WTC11 (cell line): ENCODE measurements around the gene METTL4. TPM values are rescaled to one million over a fixed set of nuclear protein-coding genes. Genes with fewer than 3 reads are reported as not detected.

ENCODE experiments used
- ATAC-seq: fragments of 200-7000 bp; cut with Tn5 transposase; 2 replicates; pipeline ENCODE4 v1.10.0; 2021; ENCODE audit warnings: mild to moderate bottlenecking, moderate library complexity
- CTCF ChIA-PET: fragments of 300-600 bp; sonication (Branson Sonifier 250); formaldehyde crosslinking; loops from one replicate; lab custom pipeline; 2021; ENCODE audit warnings: antibody characterized with exemption; lab: Charles Lee
- POLR2A ChIA-PET: fragments of 350-600 bp; sonication (Branson Sonifier 250); formaldehyde crosslinking; loops from one replicate; lab custom pipeline; 2021; ENCODE audit warnings: antibody characterized with exemption; lab: Charles Lee
- DNase-seq: peaks from one replicate; pipeline ENCODE4 v3.0.0; 2021; ENCODE audit warnings: low spot score
- H3K27ac Mint-ChIP-seq: 2 replicates; pipeline ENCODE4 v1.8.0; 2021; ENCODE audit warnings: mixed read lengths
- H3K27me3 Mint-ChIP-seq: 2 replicates; pipeline ENCODE4 v1.8.0; 2021; ENCODE audit warnings: low read depth, mild to moderate bottlenecking, moderate library complexity, mixed read lengths
- H3K36me3 Mint-ChIP-seq: 2 replicates; pipeline ENCODE4 v1.8.0; 2021; ENCODE audit warnings: mixed read lengths
- H3K4me1 Mint-ChIP-seq: 2 replicates; pipeline ENCODE4 v1.8.0; 2022; ENCODE audit warnings: mixed read lengths
- H3K4me3 Mint-ChIP-seq: 2 replicates; pipeline ENCODE4 v1.8.0; 2021; ENCODE audit warnings: mild to moderate bottlenecking, moderate library complexity, mixed read lengths
- H3K9me3 Mint-ChIP-seq: 2 replicates; pipeline ENCODE4 v1.8.0; 2021; ENCODE audit warnings: mixed read lengths
- GTF2I ChIP-seq: fragments of 250-450 bp; sonication (Bioruptor Pico); conservative IDR thresholded peaks from 2 replicates; pipeline ENCODE4 v1.4.0; 2021; ENCODE audit warnings: mild to moderate bottlenecking
- NFATC4 ChIP-seq: fragments of 250-450 bp; sonication (Bioruptor Pico); IDR thresholded peaks from 2 replicates; pipeline ENCODE4 v1.9.0; 2021; ENCODE audit warnings: mild to moderate bottlenecking
- OVOL2 ChIP-seq: fragments of 250-450 bp; sonication (Bioruptor Pico); IDR thresholded peaks from 2 replicates; pipeline ENCODE4 v1.9.0; 2021; ENCODE audit warnings: mild to moderate bottlenecking, borderline replicate concordance
- RORB ChIP-seq: fragments of 250-450 bp; sonication (Bioruptor Pico); IDR thresholded peaks from 2 replicates; pipeline ENCODE4 v1.9.0; 2021; ENCODE audit warnings: mild to moderate bottlenecking
- ZNF317 ChIP-seq: sonication (generic); formaldehyde crosslinking; IDR thresholded peaks from 2 replicates; pipeline ENCODE4 v1.8.1; 2023; ENCODE audit warnings: low read depth, mild to moderate bottlenecking, moderate library complexity, missing genetic modification reagents, borderline replicate concordance
- ZNF416 ChIP-seq: fragments of 250-450 bp; sonication (Bioruptor Pico); IDR thresholded peaks from 2 replicates; pipeline ENCODE4 v1.9.0; 2021; ENCODE audit warnings: mild to moderate bottlenecking, inconsistent platforms
- total RNA-seq: library from RNA; stranded (reverse); gene quantifications from 3 replicates; pipeline ENCODE4 v1.2.3, GENCODE V29; 2021
- TF ChIP-seq, protein P1 (sequence below): sonication (generic); formaldehyde crosslinking; IDR thresholded peaks from 2 replicates; pipeline ENCODE4 v1.8.0; 2022; ENCODE audit warnings: mild to moderate bottlenecking, missing genetic modification reagents
- TF ChIP-seq, protein P2 (sequence below): sonication (generic); formaldehyde crosslinking; IDR thresholded peaks from 2 replicates; pipeline ENCODE4 v1.8.0; 2023; ENCODE audit warnings: mild to moderate bottlenecking, missing genetic modification reagents
- TF ChIP-seq, protein P3 (sequence below): sonication (generic); formaldehyde crosslinking; IDR thresholded peaks from 2 replicates; pipeline ENCODE4 v1.8.1; 2023; ENCODE audit warnings: mild to moderate bottlenecking, missing genetic modification reagents, borderline replicate concordance
- TF ChIP-seq, protein P4 (sequence below): sonication (generic); formaldehyde crosslinking; IDR thresholded peaks from 2 replicates; pipeline ENCODE4 v1.8.1; 2023; ENCODE audit warnings: mild to moderate bottlenecking, missing genetic modification reagents
- TF ChIP-seq, protein P5 (sequence below): sonication (generic); formaldehyde crosslinking; IDR thresholded peaks from 2 replicates; pipeline ENCODE4 v1.8.0; 2023; ENCODE audit warnings: missing genetic modification reagents, mild to moderate bottlenecking, borderline replicate concordance
- TF ChIP-seq, protein P6 (sequence below): fragments of 200-600 bp; IDR thresholded peaks from 2 replicates; pipeline ENCODE4 v1.8.0; 2022; ENCODE audit warnings: antibody characterized with exemption
- TF ChIP-seq, protein P7 (sequence below): fragments of 250-450 bp; sonication (Bioruptor Pico); IDR thresholded peaks from 2 replicates; pipeline ENCODE4 v2.1.2; 2022; ENCODE audit warnings: mild to moderate bottlenecking, moderate library complexity

Gene METTL4
- total RNA-seq, 1 experiment from 2014 or later = 9.8 TPM

DNA sequence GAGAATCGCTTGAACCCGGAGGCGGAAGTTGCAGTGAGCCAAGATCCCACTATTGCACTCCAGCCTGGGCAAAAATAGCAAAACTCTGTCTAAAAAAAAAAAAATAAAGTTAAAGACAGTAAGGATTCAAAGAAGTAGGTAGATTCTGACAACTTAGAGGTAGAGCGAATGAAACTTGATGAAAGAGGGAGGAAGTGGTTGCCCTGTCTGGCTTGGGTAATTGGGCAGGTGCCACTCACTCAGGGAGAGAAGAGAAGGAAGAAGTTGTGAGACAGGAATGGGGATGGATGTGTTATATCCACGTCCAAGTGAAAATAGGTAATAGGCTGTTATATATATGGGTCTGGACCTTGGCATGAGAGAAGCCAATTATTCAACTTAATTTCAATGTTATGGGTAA, 26.3 kb upstream of the METTL4 start:
- ChIA-PET POLR2A (no interaction called here), CTCF (no interaction called here)
- H3K27me3 Mint-ChIP-seq = no peaks in the 10 kb centered on the region
- H3K36me3 Mint-ChIP-seq = peaks cover 57% of the 10 kb centered on the region
- no peak overlapping the region for H3K27ac Mint-ChIP-seq
- ATAC-seq = no peak
- no peaks in the 10 kb centered on the region for H3K4me1 Mint-ChIP-seq
- TF ChIP-seq, protein P1, sequence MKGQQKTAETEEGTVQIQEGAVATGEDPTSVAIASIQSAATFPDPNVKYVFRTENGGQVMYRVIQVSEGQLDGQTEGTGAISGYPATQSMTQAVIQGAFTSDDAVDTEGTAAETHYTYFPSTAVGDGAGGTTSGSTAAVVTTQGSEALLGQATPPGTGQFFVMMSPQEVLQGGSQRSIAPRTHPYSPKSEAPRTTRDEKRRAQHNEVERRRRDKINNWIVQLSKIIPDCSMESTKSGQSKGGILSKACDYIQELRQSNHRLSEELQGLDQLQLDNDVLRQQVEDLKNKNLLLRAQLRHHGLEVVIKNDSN (CRISPR knock-in tag) = no peak
- TF ChIP-seq ZNF317 (CRISPR knock-in tag) (no peak), ZNF416 (no peak)
- TF ChIP-seq, protein P2, sequence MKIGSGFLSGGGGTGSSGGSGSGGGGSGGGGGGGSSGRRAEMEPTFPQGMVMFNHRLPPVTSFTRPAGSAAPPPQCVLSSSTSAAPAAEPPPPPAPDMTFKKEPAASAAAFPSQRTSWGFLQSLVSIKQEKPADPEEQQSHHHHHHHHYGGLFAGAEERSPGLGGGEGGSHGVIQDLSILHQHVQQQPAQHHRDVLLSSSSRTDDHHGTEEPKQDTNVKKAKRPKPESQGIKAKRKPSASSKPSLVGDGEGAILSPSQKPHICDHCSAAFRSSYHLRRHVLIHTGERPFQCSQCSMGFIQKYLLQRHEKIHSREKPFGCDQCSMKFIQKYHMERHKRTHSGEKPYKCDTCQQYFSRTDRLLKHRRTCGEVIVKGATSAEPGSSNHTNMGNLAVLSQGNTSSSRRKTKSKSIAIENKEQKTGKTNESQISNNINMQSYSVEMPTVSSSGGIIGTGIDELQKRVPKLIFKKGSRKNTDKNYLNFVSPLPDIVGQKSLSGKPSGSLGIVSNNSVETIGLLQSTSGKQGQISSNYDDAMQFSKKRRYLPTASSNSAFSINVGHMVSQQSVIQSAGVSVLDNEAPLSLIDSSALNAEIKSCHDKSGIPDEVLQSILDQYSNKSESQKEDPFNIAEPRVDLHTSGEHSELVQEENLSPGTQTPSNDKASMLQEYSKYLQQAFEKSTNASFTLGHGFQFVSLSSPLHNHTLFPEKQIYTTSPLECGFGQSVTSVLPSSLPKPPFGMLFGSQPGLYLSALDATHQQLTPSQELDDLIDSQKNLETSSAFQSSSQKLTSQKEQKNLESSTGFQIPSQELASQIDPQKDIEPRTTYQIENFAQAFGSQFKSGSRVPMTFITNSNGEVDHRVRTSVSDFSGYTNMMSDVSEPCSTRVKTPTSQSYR (CRISPR knock-in tag) = no peak
- TF ChIP-seq, protein P3, sequence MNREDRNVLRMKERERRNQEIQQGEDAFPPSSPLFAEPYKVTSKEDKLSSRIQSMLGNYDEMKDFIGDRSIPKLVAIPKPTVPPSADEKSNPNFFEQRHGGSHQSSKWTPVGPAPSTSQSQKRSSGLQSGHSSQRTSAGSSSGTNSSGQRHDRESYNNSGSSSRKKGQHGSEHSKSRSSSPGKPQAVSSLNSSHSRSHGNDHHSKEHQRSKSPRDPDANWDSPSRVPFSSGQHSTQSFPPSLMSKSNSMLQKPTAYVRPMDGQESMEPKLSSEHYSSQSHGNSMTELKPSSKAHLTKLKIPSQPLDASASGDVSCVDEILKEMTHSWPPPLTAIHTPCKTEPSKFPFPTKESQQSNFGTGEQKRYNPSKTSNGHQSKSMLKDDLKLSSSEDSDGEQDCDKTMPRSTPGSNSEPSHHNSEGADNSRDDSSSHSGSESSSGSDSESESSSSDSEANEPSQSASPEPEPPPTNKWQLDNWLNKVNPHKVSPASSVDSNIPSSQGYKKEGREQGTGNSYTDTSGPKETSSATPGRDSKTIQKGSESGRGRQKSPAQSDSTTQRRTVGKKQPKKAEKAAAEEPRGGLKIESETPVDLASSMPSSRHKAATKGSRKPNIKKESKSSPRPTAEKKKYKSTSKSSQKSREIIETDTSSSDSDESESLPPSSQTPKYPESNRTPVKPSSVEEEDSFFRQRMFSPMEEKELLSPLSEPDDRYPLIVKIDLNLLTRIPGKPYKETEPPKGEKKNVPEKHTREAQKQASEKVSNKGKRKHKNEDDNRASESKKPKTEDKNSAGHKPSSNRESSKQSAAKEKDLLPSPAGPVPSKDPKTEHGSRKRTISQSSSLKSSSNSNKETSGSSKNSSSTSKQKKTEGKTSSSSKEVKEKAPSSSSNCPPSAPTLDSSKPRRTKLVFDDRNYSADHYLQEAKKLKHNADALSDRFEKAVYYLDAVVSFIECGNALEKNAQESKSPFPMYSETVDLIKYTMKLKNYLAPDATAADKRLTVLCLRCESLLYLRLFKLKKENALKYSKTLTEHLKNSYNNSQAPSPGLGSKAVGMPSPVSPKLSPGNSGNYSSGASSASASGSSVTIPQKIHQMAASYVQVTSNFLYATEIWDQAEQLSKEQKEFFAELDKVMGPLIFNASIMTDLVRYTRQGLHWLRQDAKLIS = no peak
- TF ChIP-seq, protein P4, sequence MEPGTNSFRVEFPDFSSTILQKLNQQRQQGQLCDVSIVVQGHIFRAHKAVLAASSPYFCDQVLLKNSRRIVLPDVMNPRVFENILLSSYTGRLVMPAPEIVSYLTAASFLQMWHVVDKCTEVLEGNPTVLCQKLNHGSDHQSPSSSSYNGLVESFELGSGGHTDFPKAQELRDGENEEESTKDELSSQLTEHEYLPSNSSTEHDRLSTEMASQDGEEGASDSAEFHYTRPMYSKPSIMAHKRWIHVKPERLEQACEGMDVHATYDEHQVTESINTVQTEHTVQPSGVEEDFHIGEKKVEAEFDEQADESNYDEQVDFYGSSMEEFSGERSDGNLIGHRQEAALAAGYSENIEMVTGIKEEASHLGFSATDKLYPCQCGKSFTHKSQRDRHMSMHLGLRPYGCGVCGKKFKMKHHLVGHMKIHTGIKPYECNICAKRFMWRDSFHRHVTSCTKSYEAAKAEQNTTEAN (CRISPR knock-in tag) = no peak
- TF ChIP-seq, protein P5, sequence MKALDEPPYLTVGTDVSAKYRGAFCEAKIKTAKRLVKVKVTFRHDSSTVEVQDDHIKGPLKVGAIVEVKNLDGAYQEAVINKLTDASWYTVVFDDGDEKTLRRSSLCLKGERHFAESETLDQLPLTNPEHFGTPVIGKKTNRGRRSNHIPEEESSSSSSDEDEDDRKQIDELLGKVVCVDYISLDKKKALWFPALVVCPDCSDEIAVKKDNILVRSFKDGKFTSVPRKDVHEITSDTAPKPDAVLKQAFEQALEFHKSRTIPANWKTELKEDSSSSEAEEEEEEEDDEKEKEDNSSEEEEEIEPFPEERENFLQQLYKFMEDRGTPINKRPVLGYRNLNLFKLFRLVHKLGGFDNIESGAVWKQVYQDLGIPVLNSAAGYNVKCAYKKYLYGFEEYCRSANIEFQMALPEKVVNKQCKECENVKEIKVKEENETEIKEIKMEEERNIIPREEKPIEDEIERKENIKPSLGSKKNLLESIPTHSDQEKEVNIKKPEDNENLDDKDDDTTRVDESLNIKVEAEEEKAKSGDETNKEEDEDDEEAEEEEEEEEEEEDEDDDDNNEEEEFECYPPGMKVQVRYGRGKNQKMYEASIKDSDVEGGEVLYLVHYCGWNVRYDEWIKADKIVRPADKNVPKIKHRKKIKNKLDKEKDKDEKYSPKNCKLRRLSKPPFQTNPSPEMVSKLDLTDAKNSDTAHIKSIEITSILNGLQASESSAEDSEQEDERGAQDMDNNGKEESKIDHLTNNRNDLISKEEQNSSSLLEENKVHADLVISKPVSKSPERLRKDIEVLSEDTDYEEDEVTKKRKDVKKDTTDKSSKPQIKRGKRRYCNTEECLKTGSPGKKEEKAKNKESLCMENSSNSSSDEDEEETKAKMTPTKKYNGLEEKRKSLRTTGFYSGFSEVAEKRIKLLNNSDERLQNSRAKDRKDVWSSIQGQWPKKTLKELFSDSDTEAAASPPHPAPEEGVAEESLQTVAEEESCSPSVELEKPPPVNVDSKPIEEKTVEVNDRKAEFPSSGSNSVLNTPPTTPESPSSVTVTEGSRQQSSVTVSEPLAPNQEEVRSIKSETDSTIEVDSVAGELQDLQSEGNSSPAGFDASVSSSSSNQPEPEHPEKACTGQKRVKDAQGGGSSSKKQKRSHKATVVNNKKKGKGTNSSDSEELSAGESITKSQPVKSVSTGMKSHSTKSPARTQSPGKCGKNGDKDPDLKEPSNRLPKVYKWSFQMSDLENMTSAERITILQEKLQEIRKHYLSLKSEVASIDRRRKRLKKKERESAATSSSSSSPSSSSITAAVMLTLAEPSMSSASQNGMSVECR (CRISPR knock-in tag) = no peak
- no peak for DNase-seq
- H3K4me3 Mint-ChIP-seq = no peak overlapping the region
- H3K9me3 Mint-ChIP-seq = peaks cover 5% of the 10 kb centered on the region

DNA sequence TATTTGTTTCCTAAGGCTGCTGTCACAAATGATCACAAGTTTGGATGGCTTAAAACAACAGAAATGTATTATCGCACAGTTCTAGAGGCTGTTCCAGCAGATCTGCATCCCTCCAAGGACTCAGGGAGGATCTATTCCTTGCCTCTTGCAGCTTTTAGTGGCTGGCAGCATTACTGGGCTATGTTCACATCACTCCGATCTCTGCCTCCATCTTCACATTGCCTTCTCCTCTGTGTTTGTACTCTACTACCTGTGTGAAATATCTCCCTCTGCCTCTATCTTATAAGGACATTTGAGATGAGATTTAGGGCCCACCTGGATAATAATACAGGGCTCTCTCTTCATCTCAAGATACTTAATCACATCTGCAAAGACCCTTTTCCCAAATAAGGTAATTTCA, 19.0 kb upstream of the METTL4 start:
- no peak overlapping the region for H3K27ac Mint-ChIP-seq
- H3K36me3 Mint-ChIP-seq = peaks cover 70% of the 10 kb centered on the region
- no peaks in the 10 kb centered on the region for H3K27me3 Mint-ChIP-seq
- CTCF ChIA-PET = no interaction called here
- POLR2A ChIA-PET = no interaction called here
- no peaks in the 10 kb centered on the region for H3K9me3 Mint-ChIP-seq
- DNase-seq = no peak
- no peaks in the 10 kb centered on the region for H3K4me1 Mint-ChIP-seq
- H3K4me3 Mint-ChIP-seq = no peak overlapping the region
- ATAC-seq = no peak
- no peak for TF ChIP-seq GTF2I
- TF ChIP-seq RORB (CRISPR knock-in tag) = no peak
- no peak for TF ChIP-seq NFATC4 (CRISPR knock-in tag)
- TF ChIP-seq, protein P6, sequence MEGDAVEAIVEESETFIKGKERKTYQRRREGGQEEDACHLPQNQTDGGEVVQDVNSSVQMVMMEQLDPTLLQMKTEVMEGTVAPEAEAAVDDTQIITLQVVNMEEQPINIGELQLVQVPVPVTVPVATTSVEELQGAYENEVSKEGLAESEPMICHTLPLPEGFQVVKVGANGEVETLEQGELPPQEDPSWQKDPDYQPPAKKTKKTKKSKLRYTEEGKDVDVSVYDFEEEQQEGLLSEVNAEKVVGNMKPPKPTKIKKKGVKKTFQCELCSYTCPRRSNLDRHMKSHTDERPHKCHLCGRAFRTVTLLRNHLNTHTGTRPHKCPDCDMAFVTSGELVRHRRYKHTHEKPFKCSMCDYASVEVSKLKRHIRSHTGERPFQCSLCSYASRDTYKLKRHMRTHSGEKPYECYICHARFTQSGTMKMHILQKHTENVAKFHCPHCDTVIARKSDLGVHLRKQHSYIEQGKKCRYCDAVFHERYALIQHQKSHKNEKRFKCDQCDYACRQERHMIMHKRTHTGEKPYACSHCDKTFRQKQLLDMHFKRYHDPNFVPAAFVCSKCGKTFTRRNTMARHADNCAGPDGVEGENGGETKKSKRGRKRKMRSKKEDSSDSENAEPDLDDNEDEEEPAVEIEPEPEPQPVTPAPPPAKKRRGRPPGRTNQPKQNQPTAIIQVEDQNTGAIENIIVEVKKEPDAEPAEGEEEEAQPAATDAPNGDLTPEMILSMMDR = no peak
- TF ChIP-seq, protein P7, sequence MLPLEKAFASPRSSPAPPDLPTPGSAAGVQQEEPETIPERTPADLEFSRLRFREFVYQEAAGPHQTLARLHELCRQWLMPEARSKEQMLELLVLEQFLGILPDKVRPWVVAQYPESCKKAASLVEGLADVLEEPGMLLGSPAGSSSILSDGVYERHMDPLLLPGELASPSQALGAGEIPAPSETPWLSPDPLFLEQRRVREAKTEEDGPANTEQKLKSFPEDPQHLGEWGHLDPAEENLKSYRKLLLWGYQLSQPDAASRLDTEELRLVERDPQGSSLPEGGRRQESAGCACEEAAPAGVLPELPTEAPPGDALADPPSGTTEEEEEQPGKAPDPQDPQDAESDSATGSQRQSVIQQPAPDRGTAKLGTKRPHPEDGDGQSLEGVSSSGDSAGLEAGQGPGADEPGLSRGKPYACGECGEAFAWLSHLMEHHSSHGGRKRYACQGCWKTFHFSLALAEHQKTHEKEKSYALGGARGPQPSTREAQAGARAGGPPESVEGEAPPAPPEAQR = no peak
- no peak for TF ChIP-seq OVOL2 (CRISPR knock-in tag)
- TF ChIP-seq, protein P5 (CRISPR knock-in tag) = no peak
